SU-DHL-6 (cell line): ENCODE data around the gene NRK.

Experiments used
- EZH2phosphoT487 ChIP-seq: fragments of 200-600 bp; sonication (generic), shearing (Covaris generic); conservative IDR thresholded peaks from 2 replicates; pipeline ENCODE4 v1.6.1; 2018; ENCODE audit warnings: mild to moderate bottlenecking, antibody characterized with exemption, low read length, moderate library complexity, mixed read lengths
- TF ChIP-seq, protein P1 (sequence below): fragments of 200-600 bp; sonication (generic); IDR thresholded peaks from one replicate; pipeline ENCODE4 v1.5.1; 2017; ENCODE audit warnings: antibody characterized with exemption, mild to moderate bottlenecking, low read length, moderate library complexity; ENCODE audit not compliant: insufficient read depth, poor library complexity, severe bottlenecking

DNA sequence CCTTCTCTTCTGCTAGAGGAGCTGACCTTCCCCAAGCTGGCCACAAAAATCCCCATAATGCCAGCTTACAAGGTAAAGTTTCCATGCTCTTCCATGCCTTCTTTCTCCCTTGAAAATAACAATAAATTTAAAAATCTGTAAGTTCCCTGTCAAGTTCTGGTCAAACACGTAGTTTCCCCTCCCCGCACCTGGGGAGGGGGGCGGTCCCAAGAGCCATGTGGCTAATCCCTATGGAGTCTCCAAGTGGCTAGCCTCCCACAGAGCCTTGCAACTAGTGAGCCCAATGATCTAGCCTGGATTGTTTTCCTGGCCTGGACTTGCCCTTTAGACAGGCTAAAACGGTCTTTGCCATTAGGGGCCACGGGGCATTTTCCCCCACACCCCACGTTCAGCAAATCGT lies 2.1 kb upstream of the NRK start:
- TF ChIP-seq, protein P1, sequence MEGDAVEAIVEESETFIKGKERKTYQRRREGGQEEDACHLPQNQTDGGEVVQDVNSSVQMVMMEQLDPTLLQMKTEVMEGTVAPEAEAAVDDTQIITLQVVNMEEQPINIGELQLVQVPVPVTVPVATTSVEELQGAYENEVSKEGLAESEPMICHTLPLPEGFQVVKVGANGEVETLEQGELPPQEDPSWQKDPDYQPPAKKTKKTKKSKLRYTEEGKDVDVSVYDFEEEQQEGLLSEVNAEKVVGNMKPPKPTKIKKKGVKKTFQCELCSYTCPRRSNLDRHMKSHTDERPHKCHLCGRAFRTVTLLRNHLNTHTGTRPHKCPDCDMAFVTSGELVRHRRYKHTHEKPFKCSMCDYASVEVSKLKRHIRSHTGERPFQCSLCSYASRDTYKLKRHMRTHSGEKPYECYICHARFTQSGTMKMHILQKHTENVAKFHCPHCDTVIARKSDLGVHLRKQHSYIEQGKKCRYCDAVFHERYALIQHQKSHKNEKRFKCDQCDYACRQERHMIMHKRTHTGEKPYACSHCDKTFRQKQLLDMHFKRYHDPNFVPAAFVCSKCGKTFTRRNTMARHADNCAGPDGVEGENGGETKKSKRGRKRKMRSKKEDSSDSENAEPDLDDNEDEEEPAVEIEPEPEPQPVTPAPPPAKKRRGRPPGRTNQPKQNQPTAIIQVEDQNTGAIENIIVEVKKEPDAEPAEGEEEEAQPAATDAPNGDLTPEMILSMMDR, result no peak
- no peak for TF ChIP-seq EZH2phosphoT487
